ENCODE results near the gene P2RY12. TPM values are rescaled to one million over a fixed set of nuclear protein-coding genes. Genes with fewer than 3 reads are reported as not detected.

The P2RY12 gene
- total and polyA plus RNA-seq, 9 of the 15 experiments (the other 6 are each of a cell fraction or from before 2014, with no cell fraction given) = not detected

GRCh38 chr3:151428386-151428785 lies 43.8 kb upstream of the P2RY12 start (continued):
- TF ChIP-seq ATF2 (CRISPR knock-in tag; IDR thresholded peaks at IDR 0.05) (no peak), SMARCE1 (IDR thresholded peaks at IDR 0.05) (no peak), HEY1 (CRISPR knock-in tag; IDR thresholded peaks at IDR 0.05; ENCODE audit: borderline replicate concordance) (no peak), EZH2 (IDR thresholded peaks at IDR 0.05; ENCODE audit: borderline replicate concordance, low read depth, low read length) (no peak)

GRCh38 chr3:151426341-151426657 lies 41.7 kb upstream of the P2RY12 start:
- DNase-seq (ENCODE audit: extremely low read depth in 1 of 4, low spot score in 3 of 4) (no peak), FAIRE-seq (no peak), ATAC-seq (peak; percentile 72)
- intact Hi-C loops (cut with micrococcal nuclease) (no loop called here), in situ Hi-C loops (cut with MboI) (no loop called here)
- Histone ChIP-seq H2AFZ (ENCODE audit: low read depth, low read length) (peak overlapping the region; percentile 67), H3K4me3 (no peak overlapping the region), H3K27me3 (ENCODE audit: control insufficient read depth in 2 of 2, insufficient read depth in 2 of 2, low read length in 2 of 2) (peaks cover 0 to 5% of the 10 kb centered on the region in 2 experiments; a peak in 1 of 5 replicates), H3K4me1 (replicated peaks in 1 of 2; ENCODE audit: control insufficient read depth in 2 of 2, insufficient read depth in 2 of 2, low read length in 2 of 2) (no peaks in the 10 kb centered on the region; a peak in 3 of 5 replicates), H3K4me2 (ENCODE audit: insufficient read depth, low read length) (no peak overlapping the region), H3K79me2 (ENCODE audit: control insufficient read depth, insufficient read depth, low read length) (no peaks in the 10 kb centered on the region), H3K36me3 (ENCODE audit: control insufficient read depth, insufficient read depth, low read length) (no peaks in the 10 kb centered on the region), H3K9ac (ENCODE audit: insufficient read depth in 1 of 2, low read depth in 2 of 2, low read length in 2 of 2) (no peak overlapping the region), H3K9me3 (replicated peaks; ENCODE audit: control insufficient read depth, insufficient read depth, low read depth, low read length) (no peaks in the 10 kb centered on the region), H3K27ac (ENCODE audit: extremely low read depth, low read depth, low read length) (no peak overlapping the region), H4K20me1 (replicated peaks; ENCODE audit: control insufficient read depth, insufficient read depth, low read length) (no peaks in the 10 kb centered on the region), H3K9me1 (ENCODE audit: control insufficient read depth, insufficient read depth, low read length) (no peaks in the 10 kb centered on the region)
- no TSS peak for BruUV-seq (replicated peaks)
- ChIA-PET POLR2A (interaction anchor here (0.7 to 1.1 kb wide), 2 partner anchors 9 to 13 kb away, joined by 3 read pairs; no protein-coding TSS in a partner anchor), CTCF (ENCODE audit: low intra/inter-chr PET ratio) (no interaction called here)
- TF ChIP-seq CTCF (IDR thresholded peaks at IDR 0.05 in 2 of 3, conservative IDR thresholded peaks at IDR 0.05 in 1 of 3; ENCODE audit: insufficient read depth in 2 of 3, low read depth in 1 of 3, low read length in 3 of 3) (peak in 2 of 3 experiments; percentile 3 to 36; a peak in 1 of 6 replicates), PATZ1 (CRISPR knock-in tag; IDR thresholded peaks at IDR 0.05; ENCODE audit: borderline replicate concordance) (no peak)
- TF ChIP-seq, protein P1, sequence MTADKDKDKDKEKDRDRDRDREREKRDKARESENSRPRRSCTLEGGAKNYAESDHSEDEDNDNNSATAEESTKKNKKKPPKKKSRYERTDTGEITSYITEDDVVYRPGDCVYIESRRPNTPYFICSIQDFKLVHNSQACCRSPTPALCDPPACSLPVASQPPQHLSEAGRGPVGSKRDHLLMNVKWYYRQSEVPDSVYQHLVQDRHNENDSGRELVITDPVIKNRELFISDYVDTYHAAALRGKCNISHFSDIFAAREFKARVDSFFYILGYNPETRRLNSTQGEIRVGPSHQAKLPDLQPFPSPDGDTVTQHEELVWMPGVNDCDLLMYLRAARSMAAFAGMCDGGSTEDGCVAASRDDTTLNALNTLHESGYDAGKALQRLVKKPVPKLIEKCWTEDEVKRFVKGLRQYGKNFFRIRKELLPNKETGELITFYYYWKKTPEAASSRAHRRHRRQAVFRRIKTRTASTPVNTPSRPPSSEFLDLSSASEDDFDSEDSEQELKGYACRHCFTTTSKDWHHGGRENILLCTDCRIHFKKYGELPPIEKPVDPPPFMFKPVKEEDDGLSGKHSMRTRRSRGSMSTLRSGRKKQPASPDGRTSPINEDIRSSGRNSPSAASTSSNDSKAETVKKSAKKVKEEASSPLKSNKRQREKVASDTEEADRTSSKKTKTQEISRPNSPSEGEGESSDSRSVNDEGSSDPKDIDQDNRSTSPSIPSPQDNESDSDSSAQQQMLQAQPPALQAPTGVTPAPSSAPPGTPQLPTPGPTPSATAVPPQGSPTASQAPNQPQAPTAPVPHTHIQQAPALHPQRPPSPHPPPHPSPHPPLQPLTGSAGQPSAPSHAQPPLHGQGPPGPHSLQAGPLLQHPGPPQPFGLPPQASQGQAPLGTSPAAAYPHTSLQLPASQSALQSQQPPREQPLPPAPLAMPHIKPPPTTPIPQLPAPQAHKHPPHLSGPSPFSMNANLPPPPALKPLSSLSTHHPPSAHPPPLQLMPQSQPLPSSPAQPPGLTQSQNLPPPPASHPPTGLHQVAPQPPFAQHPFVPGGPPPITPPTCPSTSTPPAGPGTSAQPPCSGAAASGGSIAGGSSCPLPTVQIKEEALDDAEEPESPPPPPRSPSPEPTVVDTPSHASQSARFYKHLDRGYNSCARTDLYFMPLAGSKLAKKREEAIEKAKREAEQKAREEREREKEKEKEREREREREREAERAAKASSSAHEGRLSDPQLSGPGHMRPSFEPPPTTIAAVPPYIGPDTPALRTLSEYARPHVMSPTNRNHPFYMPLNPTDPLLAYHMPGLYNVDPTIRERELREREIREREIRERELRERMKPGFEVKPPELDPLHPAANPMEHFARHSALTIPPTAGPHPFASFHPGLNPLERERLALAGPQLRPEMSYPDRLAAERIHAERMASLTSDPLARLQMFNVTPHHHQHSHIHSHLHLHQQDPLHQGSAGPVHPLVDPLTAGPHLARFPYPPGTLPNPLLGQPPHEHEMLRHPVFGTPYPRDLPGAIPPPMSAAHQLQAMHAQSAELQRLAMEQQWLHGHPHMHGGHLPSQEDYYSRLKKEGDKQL (CRISPR knock-in tag; IDR thresholded peaks at IDR 0.05; ENCODE audit: borderline replicate concordance) = no peak

Measured in K562 (cell line).